ENCODE data around the gene TRAM2. TPM values are rescaled to one million over a fixed set of nuclear protein-coding genes. Genes with fewer than 3 reads are reported as not detected.

The TRAM2 gene
- total and polyA plus RNA-seq, 2 of the 13 experiments (the other 11 are each of a cell fraction or from before 2014, with no cell fraction given): 49.1 to 72.5 TPM

DNA sequence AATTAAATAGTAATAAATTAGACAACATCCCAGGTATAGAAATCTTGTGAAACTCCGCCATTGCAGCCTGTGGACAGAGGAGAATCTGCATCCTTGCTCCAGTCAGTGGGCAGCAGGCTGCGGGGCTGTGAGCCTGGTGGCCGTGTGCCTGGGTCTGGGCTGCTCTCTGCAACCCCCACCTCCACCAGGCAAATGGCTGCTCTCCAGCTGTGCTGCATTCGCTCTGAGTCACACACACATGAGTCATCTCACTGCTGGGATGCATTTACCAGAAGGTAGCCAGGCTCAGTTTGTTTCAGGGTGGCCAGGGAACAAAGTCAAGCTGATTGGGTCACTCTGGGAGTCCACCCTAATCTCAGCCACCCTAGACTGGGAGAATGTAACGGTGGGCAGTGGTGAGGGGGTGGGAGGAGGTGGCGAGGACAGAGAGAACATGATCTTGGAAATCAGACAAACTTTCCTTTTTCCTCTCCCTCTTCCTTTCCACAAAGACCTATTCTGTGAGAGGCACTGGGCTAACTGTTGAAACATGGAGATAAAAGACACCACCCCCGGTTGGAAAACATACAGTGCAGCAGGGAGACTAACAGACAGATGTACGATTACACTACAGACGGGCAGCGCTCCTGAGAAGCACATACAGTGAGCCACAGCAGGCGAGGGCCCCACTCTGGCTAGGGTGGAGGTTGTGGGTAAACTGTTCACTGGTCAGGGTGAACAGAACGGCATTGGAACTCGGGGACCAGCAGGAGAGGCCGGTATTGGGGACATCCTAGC is 59.2 kb downstream of the TRAM2 start (continued):
- TF ChIP-seq SP140L (CRISPR knock-in tag; IDR thresholded peaks at IDR 0.05; ENCODE audit: borderline replicate concordance) (no peak), ZNF30 (CRISPR knock-in tag; IDR thresholded peaks at IDR 0.05) (no peak), RORA (CRISPR knock-in tag; IDR thresholded peaks at IDR 0.05) (no peak), ZFP82 (CRISPR knock-in tag; IDR thresholded peaks at IDR 0.05; ENCODE audit: borderline replicate concordance) (no peak; the same call in 1 of the 2 replicates), ZSCAN5A (CRISPR knock-in tag; IDR thresholded peaks at IDR 0.05; ENCODE audit: borderline replicate concordance) (0 out of 2 replicates have a peak, but pooled peaks have one; percentile 20), SALL1 (CRISPR knock-in tag; IDR thresholded peaks at IDR 0.05) (peak; percentile 73; the same call in 1 of the 2 replicates), CHD4 (IDR thresholded peaks at IDR 0.05; ENCODE audit: borderline replicate concordance, low read length) (peak; percentile 57; the same call in 1 of the 2 replicates), ZNF841 (CRISPR knock-in tag; IDR thresholded peaks at IDR 0.05; ENCODE audit: borderline replicate concordance) (no peak), ZFP41 (CRISPR knock-in tag; IDR thresholded peaks at IDR 0.05; ENCODE audit: borderline replicate concordance) (no peak), ZNF749 (CRISPR knock-in tag; IDR thresholded peaks at IDR 0.05; ENCODE audit: borderline replicate concordance) (no peak), RXRB (CRISPR knock-in tag; IDR thresholded peaks at IDR 0.05; ENCODE audit: borderline replicate concordance) (peak; percentile 54; the same call in 1 of the 2 replicates), PAX8 (CRISPR knock-in tag; IDR thresholded peaks at IDR 0.05; ENCODE audit: borderline replicate concordance) (no peak), NR2F6 (IDR thresholded peaks at IDR 0.05) (peak; percentile 32; the same call in 1 of the 2 replicates), NR2F6 (CRISPR knock-in tag; IDR thresholded peaks at IDR 0.05) (peak; percentile 43; the same call in 1 of the 2 replicates), KDM3A (CRISPR knock-in tag; IDR thresholded peaks at IDR 0.05; ENCODE audit: low read depth) (0 out of 2 replicates have a peak, but pooled peaks have one; percentile 20)
- TF ChIP-seq, protein P1, sequence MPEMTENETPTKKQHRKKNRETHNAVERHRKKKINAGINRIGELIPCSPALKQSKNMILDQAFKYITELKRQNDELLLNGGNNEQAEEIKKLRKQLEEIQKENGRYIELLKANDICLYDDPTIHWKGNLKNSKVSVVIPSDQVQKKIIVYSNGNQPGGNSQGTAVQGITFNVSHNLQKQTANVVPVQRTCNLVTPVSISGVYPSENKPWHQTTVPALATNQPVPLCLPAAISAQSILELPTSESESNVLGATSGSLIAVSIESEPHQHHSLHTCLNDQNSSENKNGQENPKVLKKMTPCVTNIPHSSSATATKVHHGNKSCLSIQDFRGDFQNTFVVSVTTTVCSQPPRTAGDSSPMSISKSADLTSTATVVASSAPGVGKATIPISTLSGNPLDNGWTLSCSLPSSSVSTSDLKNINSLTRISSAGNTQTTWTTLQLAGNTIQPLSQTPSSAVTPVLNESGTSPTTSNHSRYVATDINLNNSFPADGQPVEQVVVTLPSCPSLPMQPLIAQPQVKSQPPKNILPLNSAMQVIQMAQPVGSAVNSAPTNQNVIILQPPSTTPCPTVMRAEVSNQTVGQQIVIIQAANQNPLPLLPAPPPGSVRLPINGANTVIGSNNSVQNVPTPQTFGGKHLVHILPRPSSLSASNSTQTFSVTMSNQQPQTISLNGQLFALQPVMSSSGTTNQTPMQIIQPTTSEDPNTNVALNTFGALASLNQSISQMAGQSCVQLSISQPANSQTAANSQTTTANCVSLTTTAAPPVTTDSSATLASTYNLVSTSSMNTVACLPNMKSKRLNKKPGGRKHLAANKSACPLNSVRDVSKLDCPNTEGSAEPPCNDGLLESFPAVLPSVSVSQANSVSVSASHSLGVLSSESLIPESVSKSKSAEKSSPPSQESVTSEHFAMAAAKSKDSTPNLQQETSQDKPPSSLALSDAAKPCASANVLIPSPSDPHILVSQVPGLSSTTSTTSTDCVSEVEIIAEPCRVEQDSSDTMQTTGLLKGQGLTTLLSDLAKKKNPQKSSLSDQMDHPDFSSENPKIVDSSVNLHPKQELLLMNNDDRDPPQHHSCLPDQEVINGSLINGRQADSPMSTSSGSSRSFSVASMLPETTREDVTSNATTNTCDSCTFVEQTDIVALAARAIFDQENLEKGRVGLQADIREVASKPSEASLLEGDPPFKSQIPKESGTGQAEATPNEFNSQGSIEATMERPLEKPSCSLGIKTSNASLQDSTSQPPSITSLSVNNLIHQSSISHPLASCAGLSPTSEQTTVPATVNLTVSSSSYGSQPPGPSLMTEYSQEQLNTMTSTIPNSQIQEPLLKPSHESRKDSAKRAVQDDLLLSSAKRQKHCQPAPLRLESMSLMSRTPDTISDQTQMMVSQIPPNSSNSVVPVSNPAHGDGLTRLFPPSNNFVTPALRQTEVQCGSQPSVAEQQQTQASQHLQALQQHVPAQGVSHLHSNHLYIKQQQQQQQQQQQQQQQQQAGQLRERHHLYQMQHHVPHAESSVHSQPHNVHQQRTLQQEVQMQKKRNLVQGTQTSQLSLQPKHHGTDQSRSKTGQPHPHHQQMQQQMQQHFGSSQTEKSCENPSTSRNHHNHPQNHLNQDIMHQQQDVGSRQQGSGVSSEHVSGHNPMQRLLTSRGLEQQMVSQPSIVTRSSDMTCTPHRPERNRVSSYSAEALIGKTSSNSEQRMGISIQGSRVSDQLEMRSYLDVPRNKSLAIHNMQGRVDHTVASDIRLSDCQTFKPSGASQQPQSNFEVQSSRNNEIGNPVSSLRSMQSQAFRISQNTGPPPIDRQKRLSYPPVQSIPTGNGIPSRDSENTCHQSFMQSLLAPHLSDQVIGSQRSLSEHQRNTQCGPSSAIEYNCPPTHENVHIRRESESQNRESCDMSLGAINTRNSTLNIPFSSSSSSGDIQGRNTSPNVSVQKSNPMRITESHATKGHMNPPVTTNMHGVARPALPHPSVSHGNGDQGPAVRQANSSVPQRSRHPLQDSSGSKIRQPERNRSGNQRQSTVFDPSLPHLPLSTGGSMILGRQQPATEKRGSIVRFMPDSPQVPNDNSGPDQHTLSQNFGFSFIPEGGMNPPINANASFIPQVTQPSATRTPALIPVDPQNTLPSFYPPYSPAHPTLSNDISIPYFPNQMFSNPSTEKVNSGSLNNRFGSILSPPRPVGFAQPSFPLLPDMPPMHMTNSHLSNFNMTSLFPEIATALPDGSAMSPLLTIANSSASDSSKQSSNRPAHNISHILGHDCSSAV (CRISPR knock-in tag; IDR thresholded peaks at IDR 0.05; ENCODE audit: borderline replicate concordance): no peak
- TF ChIP-seq, protein P2, sequence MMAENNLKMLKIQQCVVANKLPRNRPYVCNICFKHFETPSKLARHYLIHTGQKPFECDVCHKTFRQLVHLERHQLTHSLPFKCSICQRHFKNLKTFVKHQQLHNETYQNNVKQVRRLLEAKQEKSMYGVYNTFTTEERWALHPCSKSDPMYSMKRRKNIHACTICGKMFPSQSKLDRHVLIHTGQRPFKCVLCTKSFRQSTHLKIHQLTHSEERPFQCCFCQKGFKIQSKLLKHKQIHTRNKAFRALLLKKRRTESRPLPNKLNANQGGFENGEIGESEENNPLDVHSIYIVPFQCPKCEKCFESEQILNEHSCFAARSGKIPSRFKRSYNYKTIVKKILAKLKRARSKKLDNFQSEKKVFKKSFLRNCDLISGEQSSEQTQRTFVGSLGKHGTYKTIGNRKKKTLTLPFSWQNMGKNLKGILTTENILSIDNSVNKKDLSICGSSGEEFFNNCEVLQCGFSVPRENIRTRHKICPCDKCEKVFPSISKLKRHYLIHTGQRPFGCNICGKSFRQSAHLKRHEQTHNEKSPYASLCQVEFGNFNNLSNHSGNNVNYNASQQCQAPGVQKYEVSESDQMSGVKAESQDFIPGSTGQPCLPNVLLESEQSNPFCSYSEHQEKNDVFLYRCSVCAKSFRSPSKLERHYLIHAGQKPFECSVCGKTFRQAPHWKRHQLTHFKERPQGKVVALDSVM (CRISPR knock-in tag; IDR thresholded peaks at IDR 0.05): no peak

Measured in HepG2 (cell line).